ENCODE results near the gene NPAT. TPM values are rescaled to one million over a fixed set of nuclear protein-coding genes. Genes with fewer than 3 reads are reported as not detected.
A peak's percentile ranks its signal among the peaks of the same experiment; 100 is the strongest.

The NPAT gene
- total and polyA plus RNA-seq, 2 of the 13 experiments (the other 11 are each of a cell fraction or from before 2014, with no cell fraction given) = 4.4 to 11.2 TPM

GRCh38 chr11:108177570-108177969, 44.9 kb downstream of the NPAT start:
- ChIA-PET POLR2A (no interaction called here), CTCF (ENCODE audit: low intra/inter-chr PET ratio, low total read pairs) (no interaction called here)
- ATAC-seq (peak; percentile 77), FAIRE-seq (no peak), DNase-seq (ENCODE audit: low spot score) (peak; percentile 40)
- in situ Hi-C loops (cut with HindIII; ENCODE audit: extremely low pct_ligation_motif_present, low pct_unique_long_range_greater_than_20kb) = no loop called here
- H3K27me3 ChIP-seq (ENCODE audit: control insufficient read depth in 1 of 2, insufficient read depth in 2 of 2, low read length in 2 of 2) = no peaks in the 10 kb centered on the region
- H3K4me3 ChIP-seq (replicated peaks in 1 of 3; ENCODE audit: insufficient read depth in 1 of 3, low read depth in 2 of 3, low read length in 3 of 3) = no peak overlapping the region
- H3K9me3 ChIP-seq (ENCODE audit: low read length) = no peaks in the 10 kb centered on the region
- H3K9ac ChIP-seq (ENCODE audit: insufficient read depth, low read depth, low read length) = no peak overlapping the region
- intact Hi-C loops (cut with micrococcal nuclease; ENCODE audit: unreplicated experiment) = no loop called here
- peak overlapping the region; percentile 30 for H3K27ac ChIP-seq (ENCODE audit: extremely low read length, insufficient read depth, low read length)
- WGBS (ENCODE audit: low lambda C conversion rate) = 75% methylated on average over 5 of the region's 5 CpGs
- no peaks in the 10 kb centered on the region for H3K79me2 ChIP-seq (ENCODE audit: insufficient read depth, low read length)
- BruUV-seq (replicated peaks) = no TSS peak
- H3K36me3 ChIP-seq (replicated peaks in 1 of 2; ENCODE audit: control insufficient read depth in 1 of 2, insufficient read depth in 2 of 2, low read length in 2 of 2) = peaks cover 0 to 28% of the 10 kb centered on the region in 2 experiments; a peak in 4 of 5 replicates
- peaks cover 12% of the 10 kb centered on the region for H3K4me1 ChIP-seq (ENCODE audit: insufficient read depth, low read length)
- H2AFZ ChIP-seq (ENCODE audit: low read length) = no peak overlapping the region
- H4K20me1 ChIP-seq (ENCODE audit: insufficient read depth, low read length) = no peaks in the 10 kb centered on the region
- H3K4me2 ChIP-seq (ENCODE audit: low read depth, low read length) = no peak overlapping the region
- TF ChIP-seq FOSL2 (CRISPR knock-in tag; IDR thresholded peaks at IDR 0.05) (0 out of 2 replicates have a peak, but pooled peaks have one; percentile 12), TEAD3 (CRISPR knock-in tag; optimal IDR thresholded peaks at IDR 0.05; ENCODE audit: borderline replicate concordance) (peak; percentile 85), FOXM1 (CRISPR knock-in tag; IDR thresholded peaks at IDR 0.05) (no peak), SNRNP70 (IDR thresholded peaks at IDR 0.05; ENCODE audit: low read depth, low read length) (no peak), ZNF17 (CRISPR knock-in tag; IDR thresholded peaks at IDR 0.05) (no peak), NFIB (CRISPR knock-in tag; IDR thresholded peaks at IDR 0.05; ENCODE audit: borderline replicate concordance) (no peak), RXRA (CRISPR knock-in tag; IDR thresholded peaks at IDR 0.05) (peak; percentile 74; the same call in 1 of the 2 replicates), ZNF724P (CRISPR knock-in tag; IDR thresholded peaks at IDR 0.05; ENCODE audit: borderline replicate concordance) (no peak), RFXAP (CRISPR knock-in tag; IDR thresholded peaks at IDR 0.05; ENCODE audit: borderline replicate concordance) (no peak), TOE1 (CRISPR knock-in tag; IDR thresholded peaks at IDR 0.05) (no peak), TFDP2 (CRISPR knock-in tag; IDR thresholded peaks at IDR 0.05) (no peak), ZMYM4 (CRISPR knock-in tag; IDR thresholded peaks at IDR 0.05) (0 out of 2 replicates have a peak, but pooled peaks have one; percentile 37), RARA (CRISPR knock-in tag; IDR thresholded peaks at IDR 0.05) (peak; percentile 85)
- TF ChIP-seq, protein P1, sequence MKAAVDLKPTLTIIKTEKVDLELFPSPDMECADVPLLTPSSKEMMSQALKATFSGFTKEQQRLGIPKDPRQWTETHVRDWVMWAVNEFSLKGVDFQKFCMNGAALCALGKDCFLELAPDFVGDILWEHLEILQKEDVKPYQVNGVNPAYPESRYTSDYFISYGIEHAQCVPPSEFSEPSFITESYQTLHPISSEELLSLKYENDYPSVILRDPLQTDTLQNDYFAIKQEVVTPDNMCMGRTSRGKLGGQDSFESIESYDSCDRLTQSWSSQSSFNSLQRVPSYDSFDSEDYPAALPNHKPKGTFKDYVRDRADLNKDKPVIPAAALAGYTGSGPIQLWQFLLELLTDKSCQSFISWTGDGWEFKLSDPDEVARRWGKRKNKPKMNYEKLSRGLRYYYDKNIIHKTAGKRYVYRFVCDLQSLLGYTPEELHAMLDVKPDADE (CRISPR knock-in tag; IDR thresholded peaks at IDR 0.05) = no peak
- TF ChIP-seq, protein P2, sequence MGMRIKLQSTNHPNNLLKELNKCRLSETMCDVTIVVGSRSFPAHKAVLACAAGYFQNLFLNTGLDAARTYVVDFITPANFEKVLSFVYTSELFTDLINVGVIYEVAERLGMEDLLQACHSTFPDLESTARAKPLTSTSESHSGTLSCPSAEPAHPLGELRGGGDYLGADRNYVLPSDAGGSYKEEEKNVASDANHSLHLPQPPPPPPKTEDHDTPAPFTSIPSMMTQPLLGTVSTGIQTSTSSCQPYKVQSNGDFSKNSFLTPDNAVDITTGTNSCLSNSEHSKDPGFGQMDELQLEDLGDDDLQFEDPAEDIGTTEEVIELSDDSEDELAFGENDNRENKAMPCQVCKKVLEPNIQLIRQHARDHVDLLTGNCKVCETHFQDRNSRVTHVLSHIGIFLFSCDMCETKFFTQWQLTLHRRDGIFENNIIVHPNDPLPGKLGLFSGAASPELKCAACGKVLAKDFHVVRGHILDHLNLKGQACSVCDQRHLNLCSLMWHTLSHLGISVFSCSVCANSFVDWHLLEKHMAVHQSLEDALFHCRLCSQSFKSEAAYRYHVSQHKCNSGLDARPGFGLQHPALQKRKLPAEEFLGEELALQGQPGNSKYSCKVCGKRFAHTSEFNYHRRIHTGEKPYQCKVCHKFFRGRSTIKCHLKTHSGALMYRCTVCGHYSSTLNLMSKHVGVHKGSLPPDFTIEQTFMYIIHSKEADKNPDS (CRISPR knock-in tag; IDR thresholded peaks at IDR 0.05) = no peak
- TF ChIP-seq, protein P3, sequence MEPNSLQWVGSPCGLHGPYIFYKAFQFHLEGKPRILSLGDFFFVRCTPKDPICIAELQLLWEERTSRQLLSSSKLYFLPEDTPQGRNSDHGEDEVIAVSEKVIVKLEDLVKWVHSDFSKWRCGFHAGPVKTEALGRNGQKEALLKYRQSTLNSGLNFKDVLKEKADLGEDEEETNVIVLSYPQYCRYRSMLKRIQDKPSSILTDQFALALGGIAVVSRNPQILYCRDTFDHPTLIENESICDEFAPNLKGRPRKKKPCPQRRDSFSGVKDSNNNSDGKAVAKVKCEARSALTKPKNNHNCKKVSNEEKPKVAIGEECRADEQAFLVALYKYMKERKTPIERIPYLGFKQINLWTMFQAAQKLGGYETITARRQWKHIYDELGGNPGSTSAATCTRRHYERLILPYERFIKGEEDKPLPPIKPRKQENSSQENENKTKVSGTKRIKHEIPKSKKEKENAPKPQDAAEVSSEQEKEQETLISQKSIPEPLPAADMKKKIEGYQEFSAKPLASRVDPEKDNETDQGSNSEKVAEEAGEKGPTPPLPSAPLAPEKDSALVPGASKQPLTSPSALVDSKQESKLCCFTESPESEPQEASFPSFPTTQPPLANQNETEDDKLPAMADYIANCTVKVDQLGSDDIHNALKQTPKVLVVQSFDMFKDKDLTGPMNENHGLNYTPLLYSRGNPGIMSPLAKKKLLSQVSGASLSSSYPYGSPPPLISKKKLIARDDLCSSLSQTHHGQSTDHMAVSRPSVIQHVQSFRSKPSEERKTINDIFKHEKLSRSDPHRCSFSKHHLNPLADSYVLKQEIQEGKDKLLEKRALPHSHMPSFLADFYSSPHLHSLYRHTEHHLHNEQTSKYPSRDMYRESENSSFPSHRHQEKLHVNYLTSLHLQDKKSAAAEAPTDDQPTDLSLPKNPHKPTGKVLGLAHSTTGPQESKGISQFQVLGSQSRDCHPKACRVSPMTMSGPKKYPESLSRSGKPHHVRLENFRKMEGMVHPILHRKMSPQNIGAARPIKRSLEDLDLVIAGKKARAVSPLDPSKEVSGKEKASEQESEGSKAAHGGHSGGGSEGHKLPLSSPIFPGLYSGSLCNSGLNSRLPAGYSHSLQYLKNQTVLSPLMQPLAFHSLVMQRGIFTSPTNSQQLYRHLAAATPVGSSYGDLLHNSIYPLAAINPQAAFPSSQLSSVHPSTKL (CRISPR knock-in tag; IDR thresholded peaks at IDR 0.05) = peak; percentile 48; the same call in 1 of the 2 replicates
- TF ChIP-seq, protein P4, sequence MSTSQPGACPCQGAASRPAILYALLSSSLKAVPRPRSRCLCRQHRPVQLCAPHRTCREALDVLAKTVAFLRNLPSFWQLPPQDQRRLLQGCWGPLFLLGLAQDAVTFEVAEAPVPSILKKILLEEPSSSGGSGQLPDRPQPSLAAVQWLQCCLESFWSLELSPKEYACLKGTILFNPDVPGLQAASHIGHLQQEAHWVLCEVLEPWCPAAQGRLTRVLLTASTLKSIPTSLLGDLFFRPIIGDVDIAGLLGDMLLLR (CRISPR knock-in tag; IDR thresholded peaks at IDR 0.05) = no peak

Data from HepG2 (cell line).